Smooth muscle cell (in vitro differentiated cells): Measurements from ENCODE around the gene AP1S1. TPM values are rescaled to one million over a fixed set of nuclear protein-coding genes. Genes with fewer than 3 reads are reported as not detected.

ENCODE experiments used
- DNase-seq: peaks from one replicate; lab custom pipeline; 2025; ENCODE audit not compliant: unreplicated experiment; lab: John Stamatoyannopoulos, UW
- H2AFZ ChIP-seq: fragments of 200-600 bp; sonication (generic); 2 replicates; pipeline ENCODE4 v1.6.0; 2016; ENCODE audit warnings: antibody characterized with exemption, low read depth, mild to moderate bottlenecking
- H3F3A ChIP-seq: fragments of 200-600 bp; sonication (generic); 2 replicates; pipeline ENCODE4 v1.6.0; 2017; ENCODE audit warnings: antibody characterized with exemption, low read depth
- H3K27ac ChIP-seq: fragments of 200-600 bp; sonication (generic); 2 replicates; pipeline ENCODE4 v1.5.1; 2016; ENCODE audit warnings: low read depth, mild to moderate bottlenecking
- H3K27me3 ChIP-seq: fragments of 200-600 bp; sonication (generic); 2 replicates; pipeline ENCODE4 v1.6.1; 2016; ENCODE audit warnings: low read depth, mild to moderate bottlenecking
- H3K36me3 ChIP-seq: fragments of 200-600 bp; sonication (generic); 2 replicates; pipeline ENCODE4 v1.5.1; 2016; ENCODE audit warnings: low read depth
- H3K4me1 ChIP-seq: fragments of 200-600 bp; sonication (generic); 2 replicates; pipeline ENCODE4 v1.5.1; 2016; ENCODE audit warnings: low read depth
- H3K4me2 ChIP-seq: fragments of 200-600 bp; sonication (generic); 2 replicates; pipeline ENCODE4 v1.6.0; 2016; ENCODE audit warnings: mild to moderate bottlenecking
- H3K4me3 ChIP-seq: fragments of 200-600 bp; sonication (generic); 2 replicates; pipeline ENCODE4 v1.5.1; 2016; ENCODE audit warnings: mild to moderate bottlenecking
- H3K79me2 ChIP-seq: fragments of 200-600 bp; sonication (generic); 2 replicates; pipeline ENCODE4 v1.6.0; 2016; ENCODE audit warnings: low read depth, mild to moderate bottlenecking
- H3K9ac ChIP-seq: fragments of 200-600 bp; sonication (generic); 2 replicates; pipeline ENCODE4 v1.6.0; 2016; ENCODE audit warnings: low read depth
- H3K9me3 ChIP-seq: fragments of 200-600 bp; sonication (generic); replicated peaks from 2 replicates; pipeline ENCODE4 v1.5.1; 2016; ENCODE audit warnings: low read depth
- H4K20me1 ChIP-seq: fragments of 200-600 bp; sonication (generic); 2 replicates; pipeline ENCODE4 v1.6.0; 2016; ENCODE audit warnings: low read depth
- WGBS: methylation state at CpG from one replicate; pipeline ENCODE4 v1.1.7; 2016; ENCODE audit warnings: low lambda C conversion rate; 5-methylcytosine and 5-hydroxymethylcytosine counted together
- polyA plus RNA-seq: library from polyadenylated mRNA; unstranded; fragments of >200 nt; fragmentation: Nextera tagmentation; extraction: Ambion mirVana; gene quantifications from 2 replicates; pipeline ENCODE4 v1.2.1, GENCODE V29; 2016
- total RNA-seq: library from RNA; depleted of rRNA; stranded (reverse); fragments of >200 nt; gene quantifications from 2 replicates; pipeline ENCODE4 v1.2.3, GENCODE V29; 2014
- TF ChIP-seq, protein P1 (sequence below): fragments of 200-600 bp; sonication (generic); IDR thresholded peaks from 2 replicates; pipeline ENCODE4 v1.5.1; 2017; ENCODE audit warnings: borderline replicate concordance, mild to moderate bottlenecking, antibody characterized with exemption; ENCODE audit not compliant: insufficient read depth, poor library complexity, severe bottlenecking

Gene AP1S1
- total and polyA plus RNA-seq, 2 experiments from 2014 or later, result 44.0 to 104 TPM

DNA sequence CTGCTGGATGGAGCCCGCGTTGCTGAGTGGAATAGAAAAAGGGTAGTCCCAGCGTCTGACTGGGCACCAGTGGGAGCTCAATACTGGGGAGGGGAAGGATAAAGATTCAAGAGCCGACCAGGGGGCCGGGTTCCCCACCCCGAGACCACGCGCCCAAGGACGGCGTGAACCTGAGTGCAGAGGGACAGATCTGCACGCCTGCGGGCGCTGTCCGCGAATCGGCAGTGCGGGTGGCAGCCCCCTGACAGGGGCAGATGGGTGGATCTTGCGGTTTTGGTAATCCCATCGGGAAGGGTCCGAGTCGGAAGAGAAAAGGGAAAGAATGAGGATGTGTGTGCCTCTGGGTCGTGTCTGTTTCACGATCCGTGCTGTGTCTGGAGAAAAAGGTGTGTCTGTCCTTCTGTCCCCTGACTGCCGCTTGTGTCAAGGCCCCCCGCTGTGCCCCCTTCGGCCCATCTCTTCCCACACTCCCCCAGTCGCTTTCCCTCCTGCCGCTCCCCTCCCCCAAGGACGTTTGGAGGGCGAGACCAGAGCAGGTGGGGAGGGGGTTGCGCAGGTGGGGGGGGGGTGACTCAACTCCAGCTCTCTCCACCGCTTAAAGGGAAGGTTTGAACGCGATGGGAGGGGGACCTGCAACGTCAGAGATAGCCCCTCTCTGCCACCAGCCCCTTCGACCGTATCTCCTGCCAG, 11.8 kb downstream of the AP1S1 start:
- under 1% methylated on average over 30 of the region's 38 CpGs for WGBS
- no peak overlapping the region for H3K27ac ChIP-seq
- no peaks in the 10 kb centered on the region for H3K79me2 ChIP-seq
- peak overlapping the region; percentile 47 for H3K4me3 ChIP-seq
- DNase-seq, result no peak
- no peaks in the 10 kb centered on the region for H3K9me3 ChIP-seq
- H3K9ac ChIP-seq, result no peak overlapping the region
- TF ChIP-seq, protein P1, sequence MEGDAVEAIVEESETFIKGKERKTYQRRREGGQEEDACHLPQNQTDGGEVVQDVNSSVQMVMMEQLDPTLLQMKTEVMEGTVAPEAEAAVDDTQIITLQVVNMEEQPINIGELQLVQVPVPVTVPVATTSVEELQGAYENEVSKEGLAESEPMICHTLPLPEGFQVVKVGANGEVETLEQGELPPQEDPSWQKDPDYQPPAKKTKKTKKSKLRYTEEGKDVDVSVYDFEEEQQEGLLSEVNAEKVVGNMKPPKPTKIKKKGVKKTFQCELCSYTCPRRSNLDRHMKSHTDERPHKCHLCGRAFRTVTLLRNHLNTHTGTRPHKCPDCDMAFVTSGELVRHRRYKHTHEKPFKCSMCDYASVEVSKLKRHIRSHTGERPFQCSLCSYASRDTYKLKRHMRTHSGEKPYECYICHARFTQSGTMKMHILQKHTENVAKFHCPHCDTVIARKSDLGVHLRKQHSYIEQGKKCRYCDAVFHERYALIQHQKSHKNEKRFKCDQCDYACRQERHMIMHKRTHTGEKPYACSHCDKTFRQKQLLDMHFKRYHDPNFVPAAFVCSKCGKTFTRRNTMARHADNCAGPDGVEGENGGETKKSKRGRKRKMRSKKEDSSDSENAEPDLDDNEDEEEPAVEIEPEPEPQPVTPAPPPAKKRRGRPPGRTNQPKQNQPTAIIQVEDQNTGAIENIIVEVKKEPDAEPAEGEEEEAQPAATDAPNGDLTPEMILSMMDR, result no peak
- H3F3A ChIP-seq, result peaks cover 13% of the 10 kb centered on the region
- H3K4me1 ChIP-seq, result peaks cover 38% of the 10 kb centered on the region
- peaks cover 64% of the 10 kb centered on the region for H3K27me3 ChIP-seq
- no peaks in the 10 kb centered on the region for H3K36me3 ChIP-seq
- H3K4me2 ChIP-seq, result peak overlapping the region; percentile 86
- peaks cover 37% of the 10 kb centered on the region for H4K20me1 ChIP-seq
- H2AFZ ChIP-seq, result peak overlapping the region; percentile 33

DNA sequence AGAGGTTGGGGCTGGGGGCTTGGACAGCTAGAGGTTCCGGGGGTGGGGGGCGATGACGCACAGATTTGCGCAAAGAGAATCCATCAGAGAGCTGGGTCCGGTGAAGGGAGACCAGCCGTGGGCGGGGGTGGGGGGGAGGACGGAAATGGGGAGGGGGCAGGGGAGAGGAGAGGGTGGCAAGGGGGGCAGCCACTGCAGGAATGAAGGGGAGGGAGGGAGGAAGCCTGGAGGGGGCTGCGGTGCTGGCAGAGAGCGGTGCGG, 12.3 kb downstream of the AP1S1 start:
- H3K4me1 ChIP-seq, result peaks cover 38% of the 10 kb centered on the region
- no peak for DNase-seq
- no peaks in the 10 kb centered on the region for H3K9me3 ChIP-seq
- WGBS, result 0% methylated on average over 4 of the region's 11 CpGs
- peaks cover 69% of the 10 kb centered on the region for H3K27me3 ChIP-seq
- no peak overlapping the region for H2AFZ ChIP-seq
- no peak overlapping the region for H3K4me3 ChIP-seq
- H3K79me2 ChIP-seq, result no peaks in the 10 kb centered on the region
- H3K36me3 ChIP-seq, result no peaks in the 10 kb centered on the region
- TF ChIP-seq, protein P1, result no peak
- no peak overlapping the region for H3K27ac ChIP-seq
- H3K9ac ChIP-seq, result no peak overlapping the region
- peaks cover 32% of the 10 kb centered on the region for H4K20me1 ChIP-seq
- H3K4me2 ChIP-seq, result peak overlapping the region; percentile 86
- H3F3A ChIP-seq, result peaks cover 13% of the 10 kb centered on the region

DNA sequence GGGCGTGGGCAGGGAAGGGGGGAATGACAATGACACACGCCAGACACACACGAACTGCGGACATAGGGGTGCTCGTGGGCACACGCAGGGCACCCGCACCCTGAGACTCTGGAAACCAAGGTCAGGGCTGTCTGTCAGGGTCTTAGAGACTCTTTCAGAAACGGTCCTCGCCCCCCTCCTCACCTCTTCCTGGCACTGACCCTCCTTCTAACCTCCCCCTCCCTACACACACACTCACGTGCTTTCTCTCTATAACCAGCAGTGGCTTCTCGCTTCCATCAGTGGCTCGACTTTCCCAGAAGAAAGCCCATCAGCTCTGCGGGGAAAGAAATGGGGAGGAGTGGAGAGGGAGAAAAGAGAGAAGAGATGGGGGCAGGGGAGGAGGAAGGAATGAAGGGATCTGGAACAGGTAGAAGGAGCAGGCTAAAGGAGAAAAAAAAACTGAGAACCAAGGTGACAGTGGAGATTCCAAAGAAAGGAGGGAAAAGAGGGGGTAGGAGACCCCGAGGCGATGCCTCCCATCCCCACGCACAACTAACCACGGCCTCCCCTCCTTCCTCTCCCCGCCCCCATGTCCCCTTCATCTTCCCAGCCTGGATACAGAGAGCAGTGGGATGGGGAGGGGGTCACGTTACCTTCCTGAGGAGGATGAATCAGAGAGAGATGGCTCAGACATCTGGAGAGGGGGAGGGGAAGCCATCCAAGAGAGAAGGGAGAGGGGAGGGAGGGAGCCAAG, 12.8 kb downstream of the AP1S1 start:
- Histone ChIP-seq H4K20me1 (peaks cover 27% of the 10 kb centered on the region), H3F3A (peaks cover 12% of the 10 kb centered on the region), H3K36me3 (no peaks in the 10 kb centered on the region), H3K4me2 (peak overlapping the region; percentile 79), H3K9me3 (no peaks in the 10 kb centered on the region), H3K27me3 (peaks cover 71% of the 10 kb centered on the region), H3K9ac (no peak overlapping the region), H3K4me1 (peaks cover 37% of the 10 kb centered on the region), H3K4me3 (no peak overlapping the region), H2AFZ (no peak overlapping the region), H3K79me2 (no peaks in the 10 kb centered on the region), H3K27ac (no peak overlapping the region)
- no peak for DNase-seq
- WGBS, result under 1% methylated on average over 11 of the region's 19 CpGs
- TF ChIP-seq, protein P1, result no peak
